Testis (tissue), 2 donors: ENCODE measurements around the gene URGCP.

Source experiments
- POLR2A ChIP-seq: fragments of 450-650 bp; IDR thresholded peaks from one replicate; pipeline ENCODE4 v1.6.1; 2017; ENCODE audit warnings: antibody characterized with exemption, mild to moderate bottlenecking, moderate library complexity
- TF ChIP-seq, protein P1 (sequence below), 3 experiments: fragments of 450-650 bp in 2 of 3; fragments of 200-600 bp in 1 of 3; sonication (generic) in 1 of 3; IDR thresholded peaks; one replicate each; pipeline ENCODE4 v1.5.1; 2016 to 2019; ENCODE audit warnings: antibody characterized with exemption in 3 of 3, mild to moderate bottlenecking in 2 of 3, moderate library complexity in 1 of 3

DNA sequence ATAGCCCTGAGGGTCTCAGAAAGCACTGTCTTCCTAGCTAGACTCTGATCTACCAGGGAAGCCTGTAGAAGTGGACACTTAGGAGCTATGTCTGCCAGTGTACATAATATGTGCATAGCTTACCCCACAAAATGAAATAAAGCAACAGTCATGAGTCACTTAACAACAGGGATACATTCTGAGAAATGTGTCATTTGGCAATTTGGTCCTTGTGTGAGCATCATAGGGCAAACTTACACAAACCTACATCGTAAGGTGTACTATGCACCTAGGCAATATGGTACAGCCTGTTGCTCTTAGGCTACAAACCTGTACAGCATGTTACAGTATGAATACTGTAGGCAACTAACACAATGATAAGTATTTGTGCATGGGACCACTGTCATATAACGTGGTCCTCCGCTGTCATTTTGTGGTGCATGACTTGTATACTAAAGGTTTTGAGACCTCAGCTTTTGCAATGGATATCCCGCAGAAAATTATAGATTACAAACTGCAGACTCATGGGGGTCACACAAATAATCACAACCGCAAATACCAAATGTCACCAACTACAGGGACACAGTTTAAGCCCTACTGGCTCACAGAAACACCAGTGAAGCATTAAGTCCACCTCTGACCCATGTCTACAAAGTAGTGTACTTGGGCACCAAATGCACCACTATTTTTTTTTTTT is 1.7 kb downstream of the URGCP start:
- TF ChIP-seq, protein P1, sequence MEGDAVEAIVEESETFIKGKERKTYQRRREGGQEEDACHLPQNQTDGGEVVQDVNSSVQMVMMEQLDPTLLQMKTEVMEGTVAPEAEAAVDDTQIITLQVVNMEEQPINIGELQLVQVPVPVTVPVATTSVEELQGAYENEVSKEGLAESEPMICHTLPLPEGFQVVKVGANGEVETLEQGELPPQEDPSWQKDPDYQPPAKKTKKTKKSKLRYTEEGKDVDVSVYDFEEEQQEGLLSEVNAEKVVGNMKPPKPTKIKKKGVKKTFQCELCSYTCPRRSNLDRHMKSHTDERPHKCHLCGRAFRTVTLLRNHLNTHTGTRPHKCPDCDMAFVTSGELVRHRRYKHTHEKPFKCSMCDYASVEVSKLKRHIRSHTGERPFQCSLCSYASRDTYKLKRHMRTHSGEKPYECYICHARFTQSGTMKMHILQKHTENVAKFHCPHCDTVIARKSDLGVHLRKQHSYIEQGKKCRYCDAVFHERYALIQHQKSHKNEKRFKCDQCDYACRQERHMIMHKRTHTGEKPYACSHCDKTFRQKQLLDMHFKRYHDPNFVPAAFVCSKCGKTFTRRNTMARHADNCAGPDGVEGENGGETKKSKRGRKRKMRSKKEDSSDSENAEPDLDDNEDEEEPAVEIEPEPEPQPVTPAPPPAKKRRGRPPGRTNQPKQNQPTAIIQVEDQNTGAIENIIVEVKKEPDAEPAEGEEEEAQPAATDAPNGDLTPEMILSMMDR (IDR thresholded peaks at IDR 0.05), result no peak
- no peak for TF ChIP-seq POLR2A
